ENCODE results near the gene ABCD1. TPM values are rescaled to one million over a fixed set of nuclear protein-coding genes. Genes with fewer than 3 reads are reported as not detected.

ABCD1 gene
- polyA plus RNA-seq, 3 donors: 5.6 to 22.5 (median 5.8) TPM

DNA sequence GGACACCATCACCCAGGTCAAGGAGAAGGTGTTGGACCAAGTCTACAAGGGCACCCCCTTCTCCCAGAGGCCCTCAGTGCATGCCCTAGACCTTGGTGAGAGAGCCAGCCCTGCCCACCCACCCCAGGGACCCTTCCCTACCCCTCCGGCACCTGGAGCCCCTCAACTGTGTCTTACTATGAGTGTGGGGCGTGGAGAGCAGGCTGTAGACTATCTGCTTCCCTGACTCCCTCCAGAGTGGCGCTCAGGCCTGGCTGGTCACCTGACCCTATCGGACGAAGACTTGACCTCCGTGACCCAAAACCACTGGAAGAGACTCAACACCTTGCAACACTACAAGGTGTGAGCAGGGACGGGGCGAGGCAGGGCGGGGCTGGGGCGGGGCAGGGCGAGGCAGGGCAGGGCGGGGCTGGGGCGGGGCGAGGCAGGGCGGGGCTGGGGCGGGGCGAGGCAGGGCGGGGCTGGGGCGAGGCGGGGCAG lies 51.5 kb downstream of the ABCD1 start:
- H3K9ac ChIP-seq (ENCODE audit: insufficient read depth, low read length, poor library complexity, severe bottlenecking): no peak overlapping the region
- no peaks in the 10 kb centered on the region for H3K36me3 Mint-ChIP-seq
- intact Hi-C loops (cut with micrococcal nuclease): no loop called here
- no peak overlapping the region for H3K4me3 ChIP-seq (replicated peaks in 1 of 3; ENCODE audit: low read depth in 2 of 3, low read length in 3 of 3)
- DNase-seq: no peak
- no peak for TF ChIP-seq CTCF (IDR thresholded peaks at IDR 0.05)
- no peak overlapping the region for H2AFZ ChIP-seq (ENCODE audit: insufficient read depth, low read depth, low read length, poor library complexity, severe bottlenecking)
- H3K4me3 Mint-ChIP-seq: no peak overlapping the region
- H3K27ac ChIP-seq (ENCODE audit: low read depth in 1 of 2, low read length in 2 of 2): no peak overlapping the region
- H3K4me2 ChIP-seq (replicated peaks; ENCODE audit: extremely low read depth, low read length, poor library complexity, severe bottlenecking): no peak overlapping the region
- no CpG with 5 or more reads among the region's 20 CpGs for WGBS (ENCODE audit: insufficient coverage)
- peaks cover 0 to 12% of the 10 kb centered on the region in 2 donors for H3K27me3 ChIP-seq (ENCODE audit: control insufficient read depth in 2 of 2, insufficient read depth in 2 of 2, low read length in 2 of 2)
- H4K20me1 ChIP-seq (ENCODE audit: insufficient read depth, low read length): no peaks in the 10 kb centered on the region
- no peaks in the 10 kb centered on the region for H3K4me1 ChIP-seq (ENCODE audit: control insufficient read depth in 1 of 2, insufficient read depth in 2 of 2, low read length in 2 of 2)
- H3K79me2 ChIP-seq (ENCODE audit: insufficient read depth, low read length): no peaks in the 10 kb centered on the region
- no peak overlapping the region for H3K27ac Mint-ChIP-seq
- H3K4me1 Mint-ChIP-seq: no peaks in the 10 kb centered on the region
- peaks cover 0 to 13% (median 2%) of the 10 kb centered on the region in 7 donors for H3K9me3 Mint-ChIP-seq
- peaks cover 11 to 20% (median 11%) of the 10 kb centered on the region in 3 donors for H3K27me3 Mint-ChIP-seq (ENCODE audit: low read depth in 3 of 3)
- no peaks in the 10 kb centered on the region for H3K36me3 ChIP-seq (replicated peaks in 1 of 2; ENCODE audit: control insufficient read depth in 1 of 2, insufficient read depth in 2 of 2, low read length in 2 of 2)
- H3K9me3 ChIP-seq (replicated peaks in 1 of 2; ENCODE audit: control insufficient read depth in 1 of 2, insufficient read depth in 1 of 2, low read length in 2 of 2): no peaks in the 10 kb centered on the region

DNA sequence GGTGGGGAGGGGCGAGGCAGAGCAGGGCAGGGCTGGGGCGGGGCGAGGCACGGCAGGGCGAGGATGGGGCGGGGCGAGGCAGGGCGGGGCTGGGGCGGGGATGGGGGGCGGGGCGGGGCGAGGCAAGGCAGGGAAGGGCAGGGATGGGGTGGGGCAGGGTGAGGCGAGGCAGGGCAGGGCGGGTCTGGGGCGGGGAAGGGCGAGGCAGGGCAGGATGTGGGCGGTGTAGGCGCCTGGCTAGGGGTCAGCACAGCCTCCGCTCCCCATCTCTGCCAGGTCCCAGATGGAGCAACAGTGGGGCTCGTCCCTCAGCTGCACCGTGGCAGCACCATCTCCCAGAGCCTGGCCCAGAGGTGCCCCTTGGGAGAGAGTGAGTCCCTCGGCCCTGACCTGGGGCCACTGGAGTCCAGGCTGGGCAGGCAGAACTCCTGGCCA lies 52.0 kb downstream of the ABCD1 start:
- no peak for DNase-seq
- Mint-ChIP-seq H3K9me3 (peaks cover 0 to 13% (median 2%) of the 10 kb centered on the region in 7 donors), H3K36me3 (no peaks in the 10 kb centered on the region), H3K27ac (no peak overlapping the region), H3K27me3 (ENCODE audit: low read depth in 3 of 3) (peaks cover 13 to 25% (median 15%) of the 10 kb centered on the region in 3 donors), H3K4me3 (no peak overlapping the region), H3K4me1 (no peaks in the 10 kb centered on the region)
- no peak overlapping the region for H3K4me2 ChIP-seq (replicated peaks; ENCODE audit: extremely low read depth, low read length, poor library complexity, severe bottlenecking)
- no peaks in the 10 kb centered on the region for H4K20me1 ChIP-seq (ENCODE audit: insufficient read depth, low read length)
- H3K9me3 ChIP-seq (replicated peaks in 1 of 2; ENCODE audit: control insufficient read depth in 1 of 2, insufficient read depth in 1 of 2, low read length in 2 of 2): no peaks in the 10 kb centered on the region
- H3K27me3 ChIP-seq (ENCODE audit: control insufficient read depth in 2 of 2, insufficient read depth in 2 of 2, low read length in 2 of 2): peaks cover 0 to 17% of the 10 kb centered on the region in 2 donors
- no peak overlapping the region for H2AFZ ChIP-seq (ENCODE audit: insufficient read depth, low read depth, low read length, poor library complexity, severe bottlenecking)
- no peak overlapping the region for H3K4me3 ChIP-seq (replicated peaks in 1 of 3; ENCODE audit: low read depth in 2 of 3, low read length in 3 of 3)
- no peak for TF ChIP-seq CTCF (IDR thresholded peaks at IDR 0.05)
- no peaks in the 10 kb centered on the region for H3K36me3 ChIP-seq (replicated peaks in 1 of 2; ENCODE audit: control insufficient read depth in 1 of 2, insufficient read depth in 2 of 2, low read length in 2 of 2)
- H3K4me1 ChIP-seq (ENCODE audit: control insufficient read depth in 1 of 2, insufficient read depth in 2 of 2, low read length in 2 of 2): no peaks in the 10 kb centered on the region
- 72% methylated on average over 5 of the region's 22 CpGs for WGBS (ENCODE audit: insufficient coverage)
- H3K27ac ChIP-seq (ENCODE audit: low read depth in 1 of 2, low read length in 2 of 2): no peak overlapping the region
- intact Hi-C loops (cut with micrococcal nuclease): no loop called here
- no peak overlapping the region for H3K9ac ChIP-seq (ENCODE audit: insufficient read depth, low read length, poor library complexity, severe bottlenecking)
- H3K79me2 ChIP-seq (ENCODE audit: insufficient read depth, low read length): no peaks in the 10 kb centered on the region

Data from CD14-positive monocyte (primary cell).